Measurements from ENCODE around the gene CACNG8. TPM values are rescaled to one million over a fixed set of nuclear protein-coding genes. Genes with fewer than 3 reads are reported as not detected.
"Not testable (repeated sequence)": the region's sequence is repeated elsewhere in the genome, so short reads cannot be mapped to it uniquely, and the experiment has no call there.

The CACNG8 gene
- total RNA-seq, 4 donors from 2014 or later, result not detected

GRCh38 chr19:54035215-54036178 lies 72.8 kb downstream of the CACNG8 start:
- no peak for DNase-seq
- Histone ChIP-seq H3K27me3 (peaks cover 14% of the 10 kb centered on the region), H3K4me3 (no peak overlapping the region), H3K9me3 (no peaks in the 10 kb centered on the region), H3K4me1 (no peaks in the 10 kb centered on the region), H3K27ac (no peak overlapping the region), H3K36me3 (no peaks in the 10 kb centered on the region)
- 45 to 54% methylated on average over 1 to 4 of the region's 4 CpGs for WGBS, 2 donors (ENCODE audit: low coverage in 1 of 2)
- intact Hi-C loops (cut with DNase I; ENCODE audit: low total_unique reads), result no loop called here
- in situ Hi-C loops (cut with MboI; ENCODE audit: low pct_ligation_motif_present in 1 of 4, low pct_unique_long_range_greater_than_20kb in 1 of 4, low sequenced_read_pairs in 3 of 4), result loop anchor here in 2 of 4 donors (25.0 kb wide), 1 partner anchor 223 kb away; the partner anchor contains the start of gene NLRP12 (in 2 of the 2)
- TF ChIP-seq CTCF (IDR thresholded peaks at IDR 0.05) (no peak), EP300 (IDR thresholded peaks at IDR 0.05; ENCODE audit: low read depth) (no peak)

- whole genome bisulfite sequencing, 2 donors (ENCODE audit: low coverage in 1 of 2), result 71 to 88% methylated on average over 5 of the region's 5 CpGs
- H3K27me3 ChIP-seq; intact Hi-C loops (cut with DNase I; ENCODE audit: low total_unique reads); H3K27ac ChIP-seq; H3K9me3 ChIP-seq; H3K4me3 ChIP-seq; H3K36me3 ChIP-seq; DNase-seq; H3K4me1 ChIP-seq: not testable (repeated sequence)
- in situ Hi-C loops (cut with MboI; ENCODE audit: low pct_ligation_motif_present in 1 of 4, low pct_unique_long_range_greater_than_20kb in 1 of 4, low sequenced_read_pairs in 3 of 4), result loop anchor here in 2 of 4 donors (25.0 kb wide), 1 partner anchor 224 kb away; the partner anchor contains the start of gene NLRP12 (in 2 of the 2)
Observed at GRCh38 chr19:54036542-54036941, 73.8 kb downstream of the CACNG8 start.

Small RNA genes lying within 50 kb of the gene (small RNA-seq; reads per million reads assigned to genes)
- 0 reads per million in 4 donors for gene AC012314.20

Other genes starting within 250 kb of the CACNG8 start
- under 1 TPM in 1 of 4 donors, not detected in 3; 0.16 TPM for gene NLRP12, start 138.6 kb upstream of the CACNG8 start, total RNA-seq
- 100 to 1,000 TPM in 2 of 4 donors, 10 to 100 TPM in 2; 33.3 to 222 (median 79.1) TPM for gene MYADM, start 95.1 kb upstream of the CACNG8 start, total RNA-seq
- gene PRKCG, start 80.7 kb upstream of the CACNG8 start, total RNA-seq, result under 1 TPM in 1 of 4 donors, not detected in 3; 0.32 TPM
- not detected for gene CACNG7, start 53.7 kb upstream of the CACNG8 start, total RNA-seq
- not detected for gene CACNG6, start 28.7 kb downstream of the CACNG8 start, total RNA-seq
- not detected for gene VSTM1, start 101.0 kb downstream of the CACNG8 start, total RNA-seq
- gene TARM1, start 118.4 kb downstream of the CACNG8 start, total RNA-seq, result not detected
- 1 to 10 TPM in 1 of 4 donors, under 1 TPM in 2, not detected in 1; 0.27 to 3.2 (median 0.75) TPM for gene OSCAR, start 137.9 kb downstream of the CACNG8 start, total RNA-seq
- 100 to 1,000 TPM in 2 of 4 donors, 10 to 100 TPM in 2; 25.4 to 316 (median 97.3) TPM for gene NDUFA3, start 139.9 kb downstream of the CACNG8 start, total RNA-seq
- 10 to 100 TPM in 3 of 4 donors, 1 to 10 TPM in 1; 9.8 to 25.8 (median 14.0) TPM for gene TFPT, start 152.7 kb downstream of the CACNG8 start, total RNA-seq
- gene PRPF31, start 152.8 kb downstream of the CACNG8 start, total RNA-seq, result 10 to 100 TPM; 24.7 to 50.5 (median 34.9) TPM
- 10 to 100 TPM; 28.1 to 85.7 (median 32.1) TPM for gene CNOT3, start 174.8 kb downstream of the CACNG8 start, total RNA-seq
- 10 to 100 TPM in 1 of 4 donors, 1 to 10 TPM in 3; 3.4 to 11.1 (median 5.8) TPM for gene LENG1, start 196.8 kb downstream of the CACNG8 start, total RNA-seq
- gene TMC4, start 210.2 kb downstream of the CACNG8 start, total RNA-seq, result 100 to 1,000 TPM in 3 of 4 donors, 10 to 100 TPM in 1; 91.5 to 386 (median 180) TPM
- 100 to 1,000 TPM; 180 to 249 (median 218) TPM for gene MBOAT7, start 226.6 kb downstream of the CACNG8 start, total RNA-seq
- 100 to 1,000 TPM in 1 of 4 donors, 10 to 100 TPM in 3; 62.0 to 138 (median 65.9) TPM for gene TSEN34, start 228.4 kb downstream of the CACNG8 start, total RNA-seq
- 1,000 to 10,000 TPM in 3 of 4 donors, 100 to 1,000 TPM in 1; 912 to 1,639 (median 1,317) TPM for gene RPS9, start 237.9 kb downstream of the CACNG8 start, total RNA-seq